PFSK-1 (cell line): ENCODE results near the gene XYLT1.

Source experiments
- POLR2AphosphoS5 ChIP-seq: IDR thresholded peaks from 2 replicates; pipeline ENCODE4 v1.6.1; 2012; ENCODE audit warnings: low read depth, mild to moderate bottlenecking, control low read depth, low read length, moderate library complexity
- TAF1 ChIP-seq: IDR thresholded peaks from 2 replicates; pipeline ENCODE4 v1.6.1; 2012; ENCODE audit warnings: low read length, control low read depth, borderline replicate concordance; ENCODE audit not compliant: insufficient read depth
- TF ChIP-seq, protein P1 (sequence below), 2 experiments: IDR thresholded peaks; 2 replicates each; pipeline versions ENCODE4 v1.6.1 to v1.8.0; 2011 to 2012; ENCODE audit warnings: low read depth in 2 of 2, low read length in 2 of 2, control low read depth in 1 of 2, inconsistent platforms in 1 of 2, mild to moderate bottlenecking in 1 of 2, moderate library complexity in 1 of 2; ENCODE audit not compliant: insufficient read depth in 1 of 2

DNA sequence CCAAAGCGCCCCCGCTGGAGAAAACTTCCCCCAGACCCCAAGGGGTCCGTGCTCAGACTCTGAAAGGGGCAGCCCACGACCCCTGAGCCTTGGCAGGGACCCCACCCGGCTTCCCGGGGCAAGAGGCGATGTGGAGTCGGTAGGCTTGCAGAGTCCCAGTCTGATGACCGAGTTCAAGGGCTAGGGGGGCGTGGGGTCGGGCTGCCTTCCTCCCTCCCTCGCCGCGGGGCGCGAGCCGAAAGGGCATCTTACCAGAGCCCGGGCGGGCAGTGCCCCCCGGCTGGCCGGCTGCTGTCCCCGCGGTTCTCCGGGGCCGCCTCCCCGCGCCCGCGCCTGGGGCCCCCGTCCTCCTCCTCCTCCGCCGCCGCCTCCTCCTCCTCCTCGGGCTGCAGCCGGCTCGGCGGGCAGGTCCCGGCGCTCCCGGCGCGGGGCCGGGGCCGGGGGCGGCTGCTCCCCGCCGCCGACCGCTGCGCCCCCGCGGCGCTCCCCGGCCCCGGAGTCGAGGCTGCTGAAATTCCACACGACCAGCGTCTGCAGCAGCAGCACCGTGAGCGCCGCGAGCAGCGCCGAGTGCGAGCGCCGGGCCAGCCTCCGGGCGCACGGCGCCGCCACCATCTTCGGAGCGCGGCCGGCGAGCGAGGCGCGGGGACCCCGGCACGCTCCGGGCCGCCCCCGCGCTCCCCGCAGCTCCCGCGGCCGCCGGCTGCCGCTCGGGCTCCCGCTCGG, 415 bp downstream of the XYLT1 start:
- no peak for TF ChIP-seq TAF1
- TF ChIP-seq, protein P1, sequence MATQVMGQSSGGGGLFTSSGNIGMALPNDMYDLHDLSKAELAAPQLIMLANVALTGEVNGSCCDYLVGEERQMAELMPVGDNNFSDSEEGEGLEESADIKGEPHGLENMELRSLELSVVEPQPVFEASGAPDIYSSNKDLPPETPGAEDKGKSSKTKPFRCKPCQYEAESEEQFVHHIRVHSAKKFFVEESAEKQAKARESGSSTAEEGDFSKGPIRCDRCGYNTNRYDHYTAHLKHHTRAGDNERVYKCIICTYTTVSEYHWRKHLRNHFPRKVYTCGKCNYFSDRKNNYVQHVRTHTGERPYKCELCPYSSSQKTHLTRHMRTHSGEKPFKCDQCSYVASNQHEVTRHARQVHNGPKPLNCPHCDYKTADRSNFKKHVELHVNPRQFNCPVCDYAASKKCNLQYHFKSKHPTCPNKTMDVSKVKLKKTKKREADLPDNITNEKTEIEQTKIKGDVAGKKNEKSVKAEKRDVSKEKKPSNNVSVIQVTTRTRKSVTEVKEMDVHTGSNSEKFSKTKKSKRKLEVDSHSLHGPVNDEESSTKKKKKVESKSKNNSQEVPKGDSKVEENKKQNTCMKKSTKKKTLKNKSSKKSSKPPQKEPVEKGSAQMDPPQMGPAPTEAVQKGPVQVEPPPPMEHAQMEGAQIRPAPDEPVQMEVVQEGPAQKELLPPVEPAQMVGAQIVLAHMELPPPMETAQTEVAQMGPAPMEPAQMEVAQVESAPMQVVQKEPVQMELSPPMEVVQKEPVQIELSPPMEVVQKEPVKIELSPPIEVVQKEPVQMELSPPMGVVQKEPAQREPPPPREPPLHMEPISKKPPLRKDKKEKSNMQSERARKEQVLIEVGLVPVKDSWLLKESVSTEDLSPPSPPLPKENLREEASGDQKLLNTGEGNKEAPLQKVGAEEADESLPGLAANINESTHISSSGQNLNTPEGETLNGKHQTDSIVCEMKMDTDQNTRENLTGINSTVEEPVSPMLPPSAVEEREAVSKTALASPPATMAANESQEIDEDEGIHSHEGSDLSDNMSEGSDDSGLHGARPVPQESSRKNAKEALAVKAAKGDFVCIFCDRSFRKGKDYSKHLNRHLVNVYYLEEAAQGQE (IDR thresholded peaks at IDR 0.05; ENCODE audit: insufficient read depth in 1 of 2, low read depth in 2 of 2, low read length in 2 of 2), result no peak
- TF ChIP-seq POLR2AphosphoS5, result no peak
